Hematopoietic multipotent progenitor cell treated with erythropoietin and hydrocortisone succinate and interleukin-3 and kit ligand, for 8 days (in vitro differentiated cells): ENCODE data around the gene AKAP5.
A peak's percentile ranks its signal among the peaks of the same experiment; 100 is the strongest.

ENCODE experiments used
- DNase-seq: peaks from one replicate; pipeline ENCODE4 v3.0.0-alpha.2; 2015

Gene AKAP5

DNA sequence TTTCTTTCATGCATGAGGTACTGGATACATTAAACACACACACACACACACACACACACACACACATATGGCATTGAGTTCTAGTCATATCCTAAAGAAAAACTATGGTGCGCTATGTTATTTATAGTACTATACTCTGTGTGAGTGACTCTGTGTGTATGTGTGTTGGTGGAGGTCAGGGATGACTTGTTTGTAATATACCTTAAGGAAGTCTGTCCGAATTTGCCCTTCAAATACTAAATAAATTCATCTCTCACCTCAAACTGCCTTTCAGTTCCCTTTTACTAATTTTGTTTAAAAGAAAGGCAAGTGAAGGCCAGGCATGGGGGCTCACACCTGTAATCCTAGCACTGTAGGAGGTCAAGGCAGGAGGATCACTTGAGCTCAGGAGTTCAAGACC lies 2.1 kb upstream of the AKAP5 start:
- DNase-seq: no peak

DNA sequence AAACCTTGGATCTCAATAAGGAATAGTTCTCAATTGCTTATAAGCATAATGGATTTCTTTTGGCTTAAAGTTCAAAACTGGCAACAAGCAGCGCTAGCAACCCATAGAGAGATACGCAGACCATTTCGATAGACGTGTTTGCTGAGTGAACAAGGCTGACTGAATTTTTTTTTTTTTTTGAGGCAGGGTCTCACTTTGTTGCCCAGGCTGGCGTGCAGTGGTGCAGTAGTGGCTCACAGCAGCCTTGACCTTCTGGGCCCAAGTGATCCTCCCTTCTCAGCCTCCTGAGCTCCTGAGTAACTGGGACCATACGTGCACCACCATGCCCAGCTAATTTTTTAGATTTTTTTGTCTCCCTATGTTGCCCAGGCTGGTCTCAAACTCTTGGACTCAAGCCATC lies 1.4 kb upstream of the AKAP5 start:
- no peak for DNase-seq

DNA sequence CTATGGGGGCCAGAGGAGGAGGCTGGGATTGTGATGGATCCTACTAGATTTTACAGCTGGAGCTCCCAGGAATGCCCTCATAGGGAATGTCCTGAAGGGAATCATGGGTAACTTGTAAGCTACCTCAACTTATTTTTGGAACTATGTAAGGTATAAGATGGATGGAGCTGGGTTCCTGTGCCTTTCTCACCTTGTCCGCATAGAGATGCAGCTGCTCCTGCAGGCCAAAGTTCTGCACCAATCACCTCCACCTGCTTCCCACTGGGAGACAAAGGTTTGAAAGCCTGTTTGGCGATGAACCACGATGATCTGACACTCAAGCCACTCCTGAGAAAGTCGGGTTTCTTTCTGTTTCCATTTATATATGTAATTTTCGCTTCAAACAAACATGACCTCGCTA lies 648 bp upstream of the AKAP5 start:
- no peak for DNase-seq

DNA sequence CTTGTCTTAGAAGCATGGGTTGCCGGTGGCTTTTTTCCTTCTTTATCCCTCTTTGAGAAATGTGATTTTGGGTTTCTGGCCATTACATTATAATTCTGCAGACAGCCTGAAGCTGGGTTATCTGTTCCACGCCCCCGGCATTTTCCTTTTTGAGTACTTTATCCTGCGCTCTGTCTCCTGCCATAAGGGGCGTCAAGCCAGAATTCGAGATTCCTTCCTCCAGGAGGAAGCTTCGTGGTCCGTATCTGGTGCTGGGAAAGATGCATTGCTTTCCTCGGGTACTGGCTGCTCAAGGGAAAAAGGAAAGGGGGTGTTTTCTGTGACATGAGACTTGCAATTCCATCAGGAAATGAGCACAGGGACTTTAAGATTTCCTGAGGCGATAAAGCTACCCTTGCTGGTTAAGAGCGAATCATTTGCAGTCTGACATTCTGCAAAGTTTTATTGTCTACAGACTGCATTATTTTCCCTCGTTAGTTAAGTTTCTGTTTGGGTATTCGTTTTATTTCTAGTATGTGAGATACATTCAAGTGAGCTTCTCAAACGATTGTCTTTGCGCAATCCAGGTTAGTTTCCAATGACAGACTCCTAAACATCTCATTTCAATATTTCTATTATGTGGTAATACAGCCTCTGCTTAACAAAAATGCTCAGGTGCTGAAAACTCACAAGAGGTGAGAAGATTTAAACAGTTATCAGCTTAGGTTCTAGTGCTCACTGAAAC lies 694 bp downstream of the AKAP5 start:
- no peak for DNase-seq

DNA sequence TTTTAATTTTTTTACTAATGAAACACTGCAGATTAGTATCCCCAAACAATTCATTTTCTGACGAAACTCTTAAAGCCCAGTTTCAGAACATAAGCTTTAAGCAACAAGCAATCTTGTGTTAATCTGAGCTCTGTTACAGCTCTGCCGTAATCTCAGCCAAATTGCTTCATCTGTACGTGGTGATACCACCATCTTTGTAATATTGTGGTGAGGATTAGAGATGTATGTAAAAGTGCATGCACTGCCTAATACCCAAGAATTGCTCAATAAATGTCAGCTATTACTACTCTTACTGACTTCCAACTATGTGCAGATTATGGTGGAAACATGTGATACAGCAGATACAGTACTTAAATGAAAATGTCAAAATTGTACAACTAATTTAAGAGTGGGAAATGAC lies 1.8 kb downstream of the AKAP5 start:
- peak; percentile 26 for DNase-seq

DNA sequence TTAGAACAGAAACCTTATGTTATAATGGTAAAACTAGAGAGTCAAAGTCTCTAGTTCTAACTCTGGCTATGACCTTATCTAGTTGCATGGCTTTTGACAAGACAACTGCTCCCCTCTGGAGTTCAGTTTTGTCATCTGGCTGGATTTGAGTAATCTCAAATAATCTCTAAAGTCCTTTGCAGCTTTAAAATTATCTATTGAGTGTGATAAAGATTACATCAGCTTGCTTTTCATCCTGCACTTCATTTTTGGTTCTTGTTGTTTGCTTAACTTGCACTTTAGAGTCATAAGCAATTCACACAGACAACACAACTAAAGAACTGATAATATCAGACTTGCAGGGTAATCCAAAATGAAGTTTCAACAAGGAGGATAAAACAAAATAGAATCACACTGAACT lies 2.3 kb downstream of the AKAP5 start:
- no peak for DNase-seq

DNA sequence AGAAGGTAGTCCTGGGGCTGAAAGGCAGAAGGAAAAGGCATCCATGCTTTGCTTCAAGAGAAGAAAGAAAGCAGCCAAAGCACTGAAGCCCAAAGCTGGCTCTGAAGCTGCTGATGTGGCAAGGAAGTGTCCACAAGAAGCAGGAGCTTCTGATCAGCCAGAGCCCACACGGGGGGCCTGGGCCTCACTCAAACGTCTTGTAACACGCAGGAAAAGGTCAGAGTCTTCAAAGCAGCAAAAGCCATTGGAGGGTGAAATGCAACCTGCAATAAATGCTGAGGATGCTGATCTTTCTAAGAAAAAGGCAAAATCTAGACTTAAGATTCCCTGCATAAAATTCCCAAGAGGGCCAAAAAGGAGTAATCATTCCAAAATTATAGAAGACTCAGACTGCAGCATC lies 3.2 kb downstream of the AKAP5 start:
- DNase-seq: no peak

DNA sequence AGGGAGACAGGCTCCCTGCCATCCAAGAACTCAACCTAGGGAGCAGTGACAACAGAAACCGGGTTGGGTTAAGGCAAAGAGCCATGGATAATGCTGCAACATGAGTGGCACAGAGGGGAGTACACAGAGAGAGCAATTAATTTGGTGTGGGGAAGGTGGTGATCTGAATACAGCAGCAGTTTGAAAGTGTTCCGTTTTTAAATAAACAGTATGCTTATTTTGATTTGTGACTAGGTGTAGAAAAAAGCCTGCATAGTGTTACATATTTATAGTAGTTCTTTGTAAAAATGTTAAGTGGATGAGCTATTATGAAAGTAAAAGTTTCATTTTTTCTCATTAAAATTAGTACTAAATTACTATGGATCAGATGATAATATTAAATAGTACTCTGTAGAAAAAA lies 8.7 kb downstream of the AKAP5 start:
- no peak for DNase-seq

DNA sequence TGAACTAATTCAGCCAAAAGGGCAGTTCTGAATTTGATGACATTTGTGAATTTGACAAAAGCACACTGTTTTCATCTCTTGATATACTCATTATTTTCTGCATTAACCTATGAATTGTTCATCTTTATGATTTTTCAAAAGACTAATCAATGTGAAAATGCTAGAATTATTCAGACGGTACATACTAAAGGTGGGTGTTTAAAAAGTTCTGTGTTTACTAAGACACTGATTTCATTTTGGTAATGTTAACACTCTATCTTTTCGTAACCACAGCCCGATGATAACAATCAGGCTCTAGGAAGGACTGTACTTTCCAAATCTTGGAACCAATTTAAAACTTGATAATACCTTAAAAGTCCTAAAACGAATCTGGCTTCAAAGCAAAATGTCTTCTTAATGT lies 9.4 kb downstream of the AKAP5 start:
- no peak for DNase-seq

DNA sequence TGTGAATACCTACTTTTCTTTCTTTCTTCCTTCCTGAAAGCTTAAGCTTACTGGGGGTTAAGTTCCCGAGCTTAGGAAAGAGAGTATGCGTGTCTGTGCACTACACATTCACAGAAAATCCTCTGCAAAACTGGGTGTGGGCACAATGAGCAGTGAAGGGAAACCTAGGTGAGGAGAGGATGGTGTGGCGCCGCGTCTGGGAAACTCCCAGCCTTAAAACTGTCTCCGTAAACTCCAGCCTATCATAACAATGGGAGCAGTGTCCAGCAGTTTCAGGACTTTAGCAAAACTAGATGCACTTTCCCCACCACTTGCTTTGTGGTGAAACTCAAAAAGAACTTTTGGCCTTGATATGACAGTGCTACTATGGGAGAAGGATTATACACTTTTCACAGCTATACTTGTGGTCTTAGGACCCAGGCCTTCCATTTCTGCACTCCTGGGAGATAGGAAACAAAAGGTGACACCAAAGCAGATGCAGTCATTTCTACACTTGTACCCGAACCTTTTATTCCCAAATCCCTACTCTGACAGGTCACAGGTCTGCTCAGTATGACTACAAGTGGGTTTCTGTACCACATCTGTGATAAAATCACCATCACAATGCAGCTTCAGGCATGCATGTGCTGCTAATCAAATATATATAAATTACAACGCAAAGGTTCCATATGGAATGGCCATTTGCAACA lies 10.4 kb downstream of the AKAP5 start:
- DNase-seq: no peak

DNA sequence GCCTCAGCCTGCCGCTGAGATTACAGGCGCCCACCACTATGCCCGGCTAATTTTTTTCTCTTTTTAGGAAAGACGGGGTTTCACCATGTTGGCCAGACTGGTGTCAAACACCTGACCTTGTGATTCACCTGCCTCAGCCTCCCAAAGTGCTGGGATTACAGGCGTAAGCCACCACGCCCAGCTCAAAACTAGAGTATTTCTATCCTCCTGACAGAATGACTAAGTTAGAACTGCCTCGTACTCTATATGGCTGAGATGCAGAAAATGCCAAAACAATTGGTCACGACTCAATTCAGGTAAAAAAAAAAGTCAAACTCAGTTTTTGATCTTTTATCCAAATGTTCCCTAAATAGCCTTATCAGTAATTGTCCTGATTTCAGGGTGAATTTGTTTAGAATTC lies 11.1 kb downstream of the AKAP5 start:
- no peak for DNase-seq

DNA sequence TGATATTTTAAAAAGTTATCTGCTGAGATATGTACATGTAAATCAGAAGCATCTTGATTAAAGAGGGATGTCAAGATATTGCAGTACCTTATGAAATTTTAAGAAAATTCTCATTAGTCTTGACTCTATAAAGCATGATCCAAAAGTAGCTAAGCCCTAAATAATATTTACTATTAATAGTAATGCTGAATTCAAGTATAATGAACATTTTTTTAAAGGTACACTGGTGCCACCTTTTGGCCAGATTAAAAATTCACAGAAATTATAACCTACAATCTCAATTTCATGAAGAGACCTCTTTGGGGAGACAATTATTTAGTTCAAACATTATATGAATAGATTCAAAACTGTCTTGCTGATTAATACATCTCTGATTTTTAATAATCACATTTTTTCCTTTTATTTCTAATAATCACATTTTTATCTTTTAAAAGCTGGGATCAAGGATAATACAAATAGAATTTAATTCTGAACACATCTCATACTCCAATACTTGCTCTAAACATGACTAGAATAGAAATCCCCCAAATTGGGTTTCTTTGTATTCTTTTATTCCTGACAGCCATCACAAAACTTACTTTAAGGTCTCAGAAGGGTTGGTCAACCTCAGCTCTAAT lies 13.4 kb downstream of the AKAP5 start:
- peak; percentile 65 for DNase-seq

DNA sequence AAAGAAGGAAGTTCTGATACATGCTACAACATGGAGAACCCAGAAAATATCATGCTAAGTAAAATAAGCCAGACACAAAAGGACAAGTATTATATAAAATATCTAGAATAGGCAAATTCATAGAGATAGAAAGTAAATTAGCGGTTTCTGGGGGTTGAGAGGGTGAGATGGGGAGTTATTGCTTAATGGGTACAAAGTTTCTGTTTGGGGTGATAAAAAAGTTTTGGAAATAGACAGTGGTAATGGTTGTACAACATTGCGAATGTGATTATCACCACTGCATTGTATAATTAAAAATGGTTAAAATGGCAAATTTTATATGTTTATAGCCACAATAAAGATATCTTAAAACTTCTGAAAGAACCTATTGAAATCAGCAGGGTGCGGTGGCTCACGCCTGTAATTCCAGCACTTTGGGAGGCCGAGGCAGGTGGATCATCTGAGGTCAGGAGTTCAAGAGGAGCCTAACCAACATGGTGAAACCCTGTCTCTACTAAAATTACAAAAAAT lies 23.3 kb downstream of the AKAP5 start:
- DNase-seq: no peak

DNA sequence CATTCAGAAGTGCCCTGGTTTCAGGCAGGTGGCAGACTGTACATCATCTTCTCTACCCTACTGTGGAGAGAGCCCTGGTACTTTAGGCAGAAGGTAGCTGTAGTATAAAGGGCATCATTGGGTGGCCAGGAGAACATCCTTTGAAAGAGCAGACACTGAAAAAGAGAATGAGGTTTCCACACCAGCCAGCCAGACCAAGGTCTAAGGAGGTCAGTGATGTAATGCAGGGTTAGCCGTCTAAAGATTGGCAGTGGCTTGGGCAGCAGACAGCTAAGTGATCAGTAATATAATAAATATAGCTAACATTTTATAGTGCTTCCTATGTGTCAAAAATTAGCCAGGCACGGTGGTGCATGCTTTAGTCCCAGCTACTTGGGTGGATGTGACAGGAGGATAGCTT lies 26.3 kb downstream of the AKAP5 start:
- no peak for DNase-seq

DNA sequence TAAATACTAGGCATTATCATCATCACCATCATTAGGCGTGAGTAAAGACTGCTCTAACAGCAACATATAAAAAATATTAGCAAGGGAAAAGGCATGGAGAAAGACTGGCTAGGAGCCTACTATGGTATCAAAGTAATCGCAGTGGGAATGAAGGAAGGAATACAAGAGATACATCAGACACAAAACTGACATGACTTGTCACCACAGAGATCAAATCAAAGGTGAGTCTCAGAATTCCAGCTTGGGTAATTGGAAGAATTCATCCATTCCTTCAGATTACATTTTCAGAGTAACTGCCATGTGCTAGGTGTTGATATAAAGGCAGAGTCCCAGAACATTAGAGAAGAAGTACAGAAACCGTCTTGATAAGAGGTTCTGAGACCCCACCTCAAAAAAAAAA lies 28.2 kb downstream of the AKAP5 start:
- no peak for DNase-seq

DNA sequence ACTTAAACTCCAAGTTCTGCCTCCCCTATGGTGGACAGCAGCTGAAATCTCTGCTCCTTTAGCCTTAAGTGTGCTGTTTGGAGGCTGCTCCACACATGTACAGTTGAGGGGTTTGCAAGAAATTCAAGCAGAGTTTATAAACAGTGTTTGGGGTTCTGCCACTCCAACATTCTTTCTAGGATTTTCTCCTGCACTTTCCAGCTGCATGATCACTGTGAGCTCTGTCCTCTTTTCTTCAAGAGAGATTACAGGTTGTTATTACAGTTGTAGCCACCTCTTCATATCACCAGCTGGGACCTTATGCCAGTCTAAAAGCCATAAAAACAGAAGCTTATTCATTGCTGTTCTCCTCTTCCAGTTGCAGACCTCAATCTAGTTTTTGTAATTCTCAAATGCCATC lies 30.0 kb downstream of the AKAP5 start:
- DNase-seq: no peak

DNA sequence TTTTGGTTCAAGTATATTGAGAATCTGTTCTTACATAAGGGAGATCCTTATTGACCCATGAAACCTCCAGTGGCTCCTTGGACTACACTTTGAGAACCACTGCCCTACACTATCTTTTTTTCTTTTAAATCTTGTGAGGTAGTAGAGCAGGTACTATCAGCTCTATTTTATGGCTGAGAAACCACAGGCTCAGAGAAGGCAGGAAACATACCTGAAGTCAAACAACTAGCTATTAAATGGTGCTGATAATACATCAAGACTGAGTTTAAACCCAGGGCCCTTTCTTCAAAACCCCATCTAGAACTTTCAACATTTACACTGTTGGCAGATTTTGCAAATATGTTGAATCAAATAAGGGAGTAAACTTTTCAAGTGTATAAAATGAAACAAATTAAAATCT lies 31.5 kb downstream of the AKAP5 start:
- no peak for DNase-seq

DNA sequence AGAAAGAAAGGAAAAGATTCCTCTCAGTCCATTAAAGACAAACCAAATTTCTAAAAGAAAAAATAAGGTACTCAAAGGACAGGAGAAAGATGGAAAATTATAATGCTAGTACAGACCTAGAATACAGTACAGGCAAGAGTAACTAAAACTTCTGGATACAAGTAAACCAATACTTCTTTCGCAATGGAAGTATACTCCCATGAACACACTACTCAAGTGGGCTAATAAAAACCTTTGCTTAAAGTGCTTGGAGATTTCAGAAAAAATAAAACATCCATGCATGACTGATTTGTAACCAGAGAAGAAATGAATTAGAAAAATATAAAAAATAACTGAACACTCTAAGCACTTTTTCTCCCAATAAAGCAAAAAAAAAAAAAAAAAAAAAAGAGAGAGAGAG lies 34.8 kb downstream of the AKAP5 start:
- no peak for DNase-seq

DNA sequence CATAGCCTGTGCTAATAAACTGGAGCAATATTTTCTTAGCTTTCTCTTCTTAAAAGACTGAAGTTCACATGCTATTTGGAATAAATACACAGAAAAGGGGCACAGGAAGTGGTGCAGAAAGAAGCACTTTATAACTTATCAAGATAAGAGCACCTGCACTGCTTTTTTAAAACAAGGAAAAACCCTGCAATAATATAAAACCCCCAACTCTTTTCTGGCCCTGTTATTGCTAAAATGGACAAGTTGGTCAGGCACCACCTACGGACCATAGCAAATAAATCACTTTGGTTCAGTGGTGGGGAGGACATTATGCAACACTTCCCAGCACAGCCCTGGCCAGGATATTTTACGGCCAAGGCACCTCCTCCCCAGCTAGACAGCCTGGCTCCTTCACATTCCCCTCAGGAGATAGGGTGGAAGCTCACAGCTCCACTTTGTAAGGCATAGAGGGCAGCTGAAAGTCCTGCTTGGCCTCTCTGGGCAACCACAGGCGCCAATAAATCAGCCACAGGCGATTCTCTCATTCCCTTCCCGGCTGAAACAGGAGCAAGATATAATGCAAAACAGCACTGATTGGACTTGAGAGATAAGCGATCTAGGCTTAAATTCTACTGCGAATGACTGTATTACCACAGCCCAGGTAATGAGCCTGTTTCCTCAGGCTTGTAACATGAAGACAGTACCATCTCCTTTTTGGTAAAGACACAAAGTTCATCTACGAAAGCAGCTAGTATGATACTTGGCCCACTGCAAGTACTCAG lies 36.3 kb downstream of the AKAP5 start:
- DNase-seq: no peak

DNA sequence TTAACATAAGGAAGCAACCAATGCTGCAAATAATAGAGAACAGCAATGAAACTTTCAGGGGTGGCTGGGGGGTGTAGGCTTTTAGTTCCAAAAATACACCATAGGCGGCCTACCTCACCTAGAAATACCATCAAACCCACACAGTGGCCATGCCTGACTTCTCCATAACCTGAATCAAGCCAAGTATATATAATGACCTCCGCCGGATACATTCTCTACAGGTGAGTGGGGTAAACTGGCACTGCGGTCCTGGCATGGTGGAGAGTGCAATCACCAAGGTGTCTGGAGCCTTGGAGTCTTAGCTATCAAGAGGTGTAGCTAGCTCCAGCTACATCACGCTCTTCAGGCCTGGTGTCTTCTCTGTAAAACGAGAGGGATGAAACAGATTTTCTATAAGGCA lies 37.2 kb downstream of the AKAP5 start:
- no peak for DNase-seq

DNA sequence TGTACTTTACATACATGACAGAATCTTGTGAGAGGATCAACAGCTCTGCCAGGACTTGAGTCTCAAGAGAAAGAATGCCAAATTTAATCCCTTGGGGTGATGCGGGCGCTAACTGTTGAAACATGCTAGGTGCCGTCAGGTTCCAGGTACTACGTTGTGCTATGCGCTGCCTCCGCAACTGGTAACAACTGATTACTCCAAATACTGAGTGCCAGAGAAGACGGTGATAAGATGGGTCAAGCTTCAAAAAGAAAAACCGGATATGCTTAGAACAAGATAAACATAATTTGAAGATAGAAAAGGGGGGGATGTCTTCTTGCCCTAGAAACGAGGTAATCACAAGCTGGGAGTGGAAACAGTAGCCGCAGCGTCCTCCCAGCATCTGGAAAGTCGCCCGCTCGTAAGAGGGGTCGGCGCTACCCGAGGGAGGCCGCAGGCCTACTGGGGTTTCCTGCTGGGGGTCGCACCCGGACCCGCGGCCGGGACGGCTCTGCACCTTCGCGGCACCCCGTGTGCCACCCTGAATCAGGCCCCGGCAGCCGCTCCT lies 37.7 kb downstream of the AKAP5 start:
- DNase-seq: peak; percentile 73

DNA sequence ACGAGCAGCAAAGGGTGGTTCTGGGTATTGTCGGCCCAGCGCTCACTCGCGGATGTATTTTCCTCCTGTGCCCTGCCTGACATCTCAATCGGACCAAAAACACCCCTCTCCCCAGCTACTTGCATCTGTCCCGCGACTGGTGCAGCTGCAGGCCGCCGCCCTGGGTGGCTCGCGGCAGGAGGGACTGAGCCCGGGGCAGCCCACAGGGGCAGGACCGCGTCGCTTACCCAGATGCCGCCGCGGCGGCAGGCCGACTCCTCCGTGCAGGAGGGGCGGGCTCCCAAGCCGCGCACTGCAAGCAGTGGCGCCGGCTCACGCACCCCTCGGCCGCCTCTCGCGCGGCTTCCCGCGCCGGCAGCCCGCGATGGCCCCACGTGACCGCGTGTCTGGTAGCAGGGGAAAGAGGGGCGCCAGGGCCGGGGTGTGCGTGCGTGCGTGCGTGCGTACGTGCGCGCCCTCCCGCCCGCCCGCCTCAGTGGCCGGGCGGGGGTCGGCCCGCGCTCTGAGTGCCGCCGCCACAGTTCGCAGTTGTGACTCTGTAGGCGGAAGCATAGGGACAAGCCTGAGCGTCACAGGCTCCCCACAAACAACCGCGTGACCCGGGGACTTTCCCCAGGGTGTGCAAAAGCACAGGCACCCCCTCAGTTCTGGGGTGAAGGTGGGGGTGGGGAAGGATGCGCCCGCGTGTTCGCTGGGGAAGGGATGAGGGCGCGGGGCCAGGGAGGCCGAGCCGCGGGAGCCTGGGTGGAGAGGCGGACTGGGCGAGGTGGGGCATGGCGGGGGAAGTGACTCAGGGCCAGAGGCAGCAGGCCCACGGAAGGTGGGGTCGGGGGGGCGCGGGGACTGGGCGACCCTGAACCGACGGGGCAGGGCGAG lies 38.4 kb downstream of the AKAP5 start, which contains the start of gene ZBTB25:
TSS of gene ZBTB25 (minus strand) at position 405 of the 876 bp plus-strand sequence. CDS start 13,305 bp downstream, outside the sequence.
- DNase-seq: peak; percentile 90
